Lower leg skin (tissue), 4 donors: Measurements from ENCODE around the gene ESR2. TPM values are rescaled to one million over a fixed set of nuclear protein-coding genes. Genes with fewer than 3 reads are reported as not detected.

Experiments used
- DNase-seq, 2 donors: peaks; one replicate each; pipeline ENCODE4 v3.0.0-alpha.2; 2019; ENCODE audit warnings: low spot score in 2 of 2
- H3K4me3 ChIP-seq: fragments of 200-600 bp; sonication (generic); 2 replicates; pipeline ENCODE4 v1.5.1; 2017; ENCODE audit warnings: mild to moderate bottlenecking, low read depth; ENCODE audit not compliant: poor library complexity, severe bottlenecking
- POLR2A ChIP-seq, 2 donors: fragments of 450-650 bp; IDR thresholded peaks; one replicate each; pipeline ENCODE4 v1.6.1; 2016 to 2017; ENCODE audit warnings: antibody characterized with exemption in 2 of 2, mild to moderate bottlenecking in 1 of 2, moderate library complexity in 1 of 2
- whole genome bisulfite sequencing, 2 donors: methylation state at CpG; one replicate each; pipeline ENCODE4 v1.1.5; 2018; 5-methylcytosine and 5-hydroxymethylcytosine counted together
- intact Hi-C: fragments of 100-400 bp; cut with DNase I; formaldehyde crosslinking; loops from one replicate; pipeline ENCODE4 v1.15.0; 2023; ENCODE audit warnings: low total_unique reads
- total RNA-seq, 4 donors: library from RNA; depleted of rRNA; stranded (reverse); fragments of >200 nt; gene quantifications; one replicate each; pipeline ENCODE4 v1.1.0, GENCODE V29; 2016
- TF ChIP-seq, protein P1 (sequence below), 3 donors: fragments of 450-650 bp; IDR thresholded peaks; one replicate each; pipeline ENCODE4 v1.5.1; 2016; ENCODE audit warnings: antibody characterized with exemption in 3 of 3, mild to moderate bottlenecking in 3 of 3, moderate library complexity in 2 of 3

The ESR2 gene
- total RNA-seq, 4 donors from 2014 or later: 0.08 to 0.65 (median 0.22) TPM

DNA sequence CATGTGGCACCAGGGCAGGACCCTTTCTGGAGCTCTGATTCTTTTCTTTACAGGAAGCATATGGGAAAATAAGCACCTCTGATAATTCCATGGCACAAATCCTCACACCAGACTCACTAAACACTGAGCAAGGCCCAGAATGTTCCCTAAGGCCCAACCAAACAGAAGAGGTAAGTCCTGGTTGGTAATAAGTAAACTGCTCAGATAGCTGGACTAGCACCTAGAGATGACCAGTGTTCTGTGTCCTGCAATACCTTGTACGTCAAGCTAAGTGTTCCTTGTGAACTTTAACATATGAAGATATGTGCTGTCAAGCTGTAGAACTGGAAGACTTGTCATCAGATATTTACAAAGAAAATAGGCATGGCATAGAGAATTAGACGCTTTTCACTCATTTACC is 186.7 kb downstream of the ESR2 start:
- TF ChIP-seq, protein P1, sequence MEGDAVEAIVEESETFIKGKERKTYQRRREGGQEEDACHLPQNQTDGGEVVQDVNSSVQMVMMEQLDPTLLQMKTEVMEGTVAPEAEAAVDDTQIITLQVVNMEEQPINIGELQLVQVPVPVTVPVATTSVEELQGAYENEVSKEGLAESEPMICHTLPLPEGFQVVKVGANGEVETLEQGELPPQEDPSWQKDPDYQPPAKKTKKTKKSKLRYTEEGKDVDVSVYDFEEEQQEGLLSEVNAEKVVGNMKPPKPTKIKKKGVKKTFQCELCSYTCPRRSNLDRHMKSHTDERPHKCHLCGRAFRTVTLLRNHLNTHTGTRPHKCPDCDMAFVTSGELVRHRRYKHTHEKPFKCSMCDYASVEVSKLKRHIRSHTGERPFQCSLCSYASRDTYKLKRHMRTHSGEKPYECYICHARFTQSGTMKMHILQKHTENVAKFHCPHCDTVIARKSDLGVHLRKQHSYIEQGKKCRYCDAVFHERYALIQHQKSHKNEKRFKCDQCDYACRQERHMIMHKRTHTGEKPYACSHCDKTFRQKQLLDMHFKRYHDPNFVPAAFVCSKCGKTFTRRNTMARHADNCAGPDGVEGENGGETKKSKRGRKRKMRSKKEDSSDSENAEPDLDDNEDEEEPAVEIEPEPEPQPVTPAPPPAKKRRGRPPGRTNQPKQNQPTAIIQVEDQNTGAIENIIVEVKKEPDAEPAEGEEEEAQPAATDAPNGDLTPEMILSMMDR (IDR thresholded peaks at IDR 0.05): no peak
- no peak for TF ChIP-seq POLR2A (IDR thresholded peaks at IDR 0.05)
- 93 to 98% methylated on average over 2 of the region's 2 CpGs for WGBS, 2 donors
- DNase-seq: no peak
- intact Hi-C loops: no loop called here
- no peak overlapping the region for H3K4me3 ChIP-seq

DNA sequence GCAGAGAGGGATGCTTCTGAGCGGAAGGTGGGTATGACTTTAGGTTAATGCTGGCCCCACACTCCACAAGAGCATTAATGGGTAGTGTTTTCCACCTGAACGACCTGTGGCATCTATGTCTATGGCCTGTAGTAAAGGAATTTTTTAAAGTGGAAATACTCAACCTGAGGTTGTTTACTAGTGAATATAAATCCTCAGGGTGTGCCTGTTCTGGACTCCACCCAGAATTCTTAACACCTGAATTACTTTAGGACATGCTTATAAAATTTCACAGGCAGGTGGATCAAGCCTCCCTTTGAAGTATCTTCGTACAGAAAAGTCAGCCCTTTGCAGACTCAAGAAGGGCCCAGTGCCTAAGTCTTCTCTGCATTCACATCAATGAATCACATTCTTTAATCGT is 196.1 kb downstream of the ESR2 start:
- TF ChIP-seq, protein P1 (IDR thresholded peaks at IDR 0.05): no peak
- no peak for TF ChIP-seq POLR2A (IDR thresholded peaks at IDR 0.05)
- H3K4me3 ChIP-seq: no peak overlapping the region
- DNase-seq: no peak
- WGBS, 2 donors: 55 to 66% methylated on average over 4 of the region's 4 CpGs
- intact Hi-C loops: no loop called here

DNA sequence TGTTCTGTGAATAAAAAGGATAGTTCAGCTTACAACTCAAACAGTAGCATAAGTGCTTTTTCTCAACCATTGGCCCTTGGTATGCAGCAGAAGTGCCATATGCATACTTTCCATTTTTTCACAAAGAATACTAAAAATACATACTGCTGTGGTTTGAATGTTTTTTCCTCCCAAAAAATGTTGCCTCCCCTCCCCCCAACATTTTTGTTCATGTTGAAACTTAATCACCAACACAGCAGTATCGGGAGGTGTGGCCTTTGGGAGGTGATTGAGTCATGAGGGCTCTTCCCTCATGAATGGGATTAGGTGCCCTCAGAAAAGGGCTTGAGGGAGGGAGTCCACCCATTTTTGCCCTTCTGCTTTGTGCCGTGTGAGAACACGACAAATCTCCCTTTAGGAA is 198.6 kb downstream of the ESR2 start:
- intact Hi-C loops: no loop called here

DNA sequence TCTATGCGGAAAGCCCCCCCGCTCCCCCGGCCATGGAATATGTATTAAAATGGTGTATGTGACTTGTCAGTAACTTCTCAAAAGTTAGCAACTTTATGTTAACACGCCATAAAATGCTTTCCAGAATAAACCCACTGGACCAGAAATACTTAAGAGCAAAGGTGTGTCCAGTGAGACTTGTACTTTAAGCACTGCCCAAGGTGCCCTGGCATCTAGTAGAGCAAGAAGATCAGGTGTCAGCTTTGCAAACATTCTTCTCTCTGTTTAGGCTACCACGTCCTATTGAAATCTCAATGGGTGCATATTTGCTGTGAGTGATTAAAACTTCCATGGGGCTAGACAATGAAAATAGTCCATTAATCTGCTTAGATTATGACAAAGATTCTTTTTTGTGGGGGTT is 201.2 kb downstream of the ESR2 start:
- no peak for DNase-seq
- intact Hi-C loops: no loop called here
- TF ChIP-seq POLR2A (IDR thresholded peaks at IDR 0.05): no peak
- TF ChIP-seq, protein P1 (IDR thresholded peaks at IDR 0.05): no peak
- WGBS, 2 donors: 68 to 89% methylated on average over 5 of the region's 5 CpGs
- no peak overlapping the region for H3K4me3 ChIP-seq

More for the DNA sequence above, 198.6 kb downstream of the ESR2 start:
- TF ChIP-seq, protein P1 (IDR thresholded peaks at IDR 0.05): no peak
- TF ChIP-seq POLR2A (IDR thresholded peaks at IDR 0.05): no peak
- no peak for DNase-seq
- no peak overlapping the region for H3K4me3 ChIP-seq
- 94 to 95% methylated on average over 3 of the region's 3 CpGs for WGBS, 2 donors

DNA sequence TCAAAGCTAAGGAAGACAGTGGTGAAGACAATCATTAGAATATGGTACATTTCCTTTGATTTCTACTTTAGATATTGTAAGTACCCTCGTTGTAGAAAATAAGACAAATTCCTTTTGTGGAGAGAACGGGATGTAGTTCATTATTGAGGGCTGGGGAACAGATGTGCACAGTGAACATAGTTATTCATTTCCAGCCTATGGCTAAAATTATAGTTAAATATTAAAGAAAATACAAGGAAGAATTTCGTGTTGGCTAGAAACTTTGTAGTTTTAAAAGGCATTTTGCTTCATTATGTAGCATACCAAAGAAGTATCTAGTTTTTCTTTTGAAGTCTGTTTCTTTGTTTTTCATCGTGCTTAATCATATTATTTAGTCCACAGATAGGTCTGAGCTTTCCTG is 201.8 kb downstream of the ESR2 start:
- H3K4me3 ChIP-seq: no peak overlapping the region
- DNase-seq: no peak
- intact Hi-C loops: no loop called here
- TF ChIP-seq POLR2A (IDR thresholded peaks at IDR 0.05): no peak
- TF ChIP-seq, protein P1 (IDR thresholded peaks at IDR 0.05): no peak
- WGBS, 2 donors: 74% methylated on average over 4 of the region's 4 CpGs

DNA sequence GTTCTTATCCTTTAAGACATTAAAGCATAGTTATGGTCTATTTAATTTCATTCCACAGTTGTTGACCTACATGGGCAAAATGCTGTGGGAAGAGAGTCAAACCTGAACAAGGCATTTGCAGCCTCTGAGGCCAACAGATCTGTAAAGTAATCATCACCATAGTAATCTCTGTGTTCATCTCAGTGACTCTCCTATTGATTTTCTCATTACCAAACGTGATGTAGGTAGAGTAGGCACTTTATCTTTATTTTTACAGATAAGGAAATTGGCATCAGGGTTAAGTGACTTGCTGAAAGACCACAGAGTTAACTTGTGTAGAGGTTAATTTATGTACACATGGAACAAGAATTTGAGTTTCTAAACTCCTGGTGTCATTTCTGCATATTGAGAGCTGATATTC is 203.0 kb downstream of the ESR2 start:
- no peak for TF ChIP-seq POLR2A (IDR thresholded peaks at IDR 0.05)
- TF ChIP-seq, protein P1 (IDR thresholded peaks at IDR 0.05): no peak
- WGBS, 2 donors: 67 to 77% methylated on average over 1 of the region's 1 CpG

More for the DNA sequence above, 203.0 kb downstream of the ESR2 start:
- intact Hi-C loops: no loop called here
- H3K4me3 ChIP-seq: no peak overlapping the region
- DNase-seq: no peak
